ENCODE data around the gene UBE2Q1.
A peak's percentile ranks its signal among the peaks of the same experiment; 100 is the strongest.

- TF ChIP-seq RAD21 (conservative IDR thresholded peaks at IDR 0.05 in 1 of 2, IDR thresholded peaks at IDR 0.05 in 1 of 2): no peak
- TF ChIP-seq REST (IDR thresholded peaks at IDR 0.05): peak; percentile 99
- no peak for TF ChIP-seq RNF2 (IDR thresholded peaks at IDR 0.05; ENCODE audit: borderline replicate concordance, low read depth)
- no peak for TF ChIP-seq CTCF (IDR thresholded peaks at IDR 0.05)
- TF ChIP-seq E2F6 (IDR thresholded peaks at IDR 0.05; ENCODE audit: borderline replicate concordance, low read depth): no peak
- no peak for TF ChIP-seq CHD2 (IDR thresholded peaks at IDR 0.05; ENCODE audit: low read length, partially characterized antibody)
- no peak for TF ChIP-seq JUN (IDR thresholded peaks at IDR 0.05)
- no peak for TF ChIP-seq EP300 (IDR thresholded peaks at IDR 0.05)
Observed at GRCh38 chr1:154567386-154568156, 9.1 kb upstream of the UBE2Q1 start, which contains the start of gene CHRNB2.
